ENCODE measurements around the gene GFOD1. TPM values are rescaled to one million over a fixed set of nuclear protein-coding genes. Genes with fewer than 3 reads are reported as not detected.

Gene GFOD1
- total RNA-seq (10 to 100 TPM in 1 of 5 experiments, 1 to 10 TPM in 2, under 1 TPM in 2; 0.73 to 10.8 (median 2.0) TPM), polyA plus RNA-seq (under 1 TPM in 1 of 2 donors, not detected in 1; 0.24 TPM), total RNA-seq (2.3 reads per million, percentile 11 among the genes with 10 or more reads in this experiment)

GRCh38 chr6:13487122-13488014, at the start of gene GFOD1:
GFOD1 (minus strand) TSS chr6:13487600; CDS start chr6:13486890, 710 bp downstream.
- DNase-seq (peak; percentile 33 to 87 (median 54)), ATAC-seq (peak; percentile 90)
- Histone ChIP-seq H3K4me1 (ENCODE audit: control insufficient read depth in 2 of 2, insufficient read depth in 2 of 2, low read length in 2 of 2) (peaks cover 4 to 9% of the 10 kb centered on the region in 2 donors), H3K27ac (ENCODE audit: low read depth, low read length) (peak within 1 kb of the TSS; percentile 23), H3K9me3 (ENCODE audit: control insufficient read depth in 2 of 3, low read length in 3 of 3) (no peaks in the 10 kb centered on the region), H3K36me3 (ENCODE audit: control insufficient read depth in 2 of 3, insufficient read depth in 3 of 3, low read length in 3 of 3) (no peaks in the 10 kb centered on the region), H3K4me3 (ENCODE audit: low read length) (peak within 1 kb of the TSS; percentile 80), H3K27me3 (ENCODE audit: control insufficient read depth in 2 of 2, insufficient read depth in 2 of 2, low read length in 2 of 2) (no peaks in the 10 kb centered on the region)
- ChIA-PET POLR2A (interaction anchor here (1.0 to 1.6 kb wide), 4 partner anchors 31 to 159 kb away, joined by 3 to 5 read pairs (median 4); partner anchors contain the start of genes SIRT5 and TBC1D7), CTCF (no interaction called here)
- peaks cover 0 to 14% (median 12%) of the 10 kb centered on the region in 5 donors for H3K27me3 Mint-ChIP-seq
- peak within 1 kb of the TSS; percentile 78 to 96 (median 92) for H3K4me3 Mint-ChIP-seq
- peak within 1 kb of the TSS in 7 of 9 donors; percentile 35 to 76 (median 65) for H3K27ac Mint-ChIP-seq
- peaks cover 0 to 2% (median 0%) of the 10 kb centered on the region in 11 donors for H3K9me3 Mint-ChIP-seq
- H3K4me1 Mint-ChIP-seq, result peaks cover 23 to 40% (median 30%) of the 10 kb centered on the region in 7 donors
- H3K36me3 Mint-ChIP-seq, result no peaks in the 10 kb centered on the region
- intact Hi-C loops (cut with micrococcal nuclease), result loop anchor here (1.0 to 10.0 kb wide), 15 partner anchors 33 to 1950 kb away; partner anchors contain the start of genes MCUR1 (in 2 of the 2), NOL7 (in 2 of the 2), SIRT5 (in 2 of the 2) and TBC1D7 (in 1 of the 2)

- no peaks in the 10 kb centered on the region for H3K27me3 ChIP-seq (ENCODE audit: control insufficient read depth in 2 of 2, insufficient read depth in 2 of 2, low read length in 2 of 2)
- H3K4me1 Mint-ChIP-seq, result peaks cover 0 to 3% (median 0%) of the 10 kb centered on the region in 7 donors
- no peak overlapping the region for H3K4me3 Mint-ChIP-seq
- DNase-seq, result no peak
- H3K27me3 Mint-ChIP-seq, result no peaks in the 10 kb centered on the region
- no peaks in the 10 kb centered on the region for H3K36me3 ChIP-seq (ENCODE audit: control insufficient read depth in 2 of 3, insufficient read depth in 3 of 3, low read length in 3 of 3)
- no peak overlapping the region for H3K27ac Mint-ChIP-seq
- H3K27ac ChIP-seq (ENCODE audit: low read depth, low read length), result no peak overlapping the region
- H3K36me3 Mint-ChIP-seq, result no peaks in the 10 kb centered on the region
- intact Hi-C loops (cut with micrococcal nuclease), result loop anchor here in 1 of 2 donors (1.0 kb wide), 1 partner anchor 123 kb away; no protein-coding TSS in a partner anchor
- H3K4me3 ChIP-seq (ENCODE audit: low read length), result no peak overlapping the region
- ChIA-PET POLR2A (interaction anchor here (1.3 kb wide), 2 partner anchors 10 to 199 kb away, joined by 3 to 4 read pairs; no protein-coding TSS in a partner anchor), CTCF (interaction anchor here (0.8 to 4.4 kb wide), 4 partner anchors 82 to 207 kb away, joined by 3 to 28 read pairs (median 12); no protein-coding TSS in a partner anchor)
- no peak for ATAC-seq
- H3K9me3 ChIP-seq (ENCODE audit: control insufficient read depth in 2 of 3, low read length in 3 of 3), result no peaks in the 10 kb centered on the region
- H3K9me3 Mint-ChIP-seq, result no peaks in the 10 kb centered on the region
- no peaks in the 10 kb centered on the region for H3K4me1 ChIP-seq (ENCODE audit: control insufficient read depth in 2 of 2, insufficient read depth in 2 of 2, low read length in 2 of 2)
These were observed 49.6 kb upstream of the GFOD1 start for GRCh38 chr6:13536796-13537526.

GRCh38 chr6:13535306-13535705, 47.9 kb upstream of the GFOD1 start:
- no peak for DNase-seq
- H3K27ac ChIP-seq (ENCODE audit: low read depth, low read length), result no peak overlapping the region
- no peak for ATAC-seq
- no peaks in the 10 kb centered on the region for H3K36me3 ChIP-seq (ENCODE audit: control insufficient read depth in 2 of 3, insufficient read depth in 3 of 3, low read length in 3 of 3)
- no peaks in the 10 kb centered on the region for H3K9me3 ChIP-seq (ENCODE audit: control insufficient read depth in 2 of 3, low read length in 3 of 3)
- no peaks in the 10 kb centered on the region for H3K4me1 ChIP-seq (ENCODE audit: control insufficient read depth in 2 of 2, insufficient read depth in 2 of 2, low read length in 2 of 2)
- no peaks in the 10 kb centered on the region for H3K27me3 Mint-ChIP-seq
- intact Hi-C loops (cut with micrococcal nuclease), result no loop called here
- H3K27me3 ChIP-seq (ENCODE audit: control insufficient read depth in 2 of 2, insufficient read depth in 2 of 2, low read length in 2 of 2), result no peaks in the 10 kb centered on the region
- H3K4me3 Mint-ChIP-seq, result no peak overlapping the region
- CTCF ChIA-PET, result interaction anchor here (0.6 kb wide), 1 partner anchor 109 kb away, joined by 5 read pairs; no protein-coding TSS in a partner anchor
- no peaks in the 10 kb centered on the region for H3K9me3 Mint-ChIP-seq
- no peaks in the 10 kb centered on the region for H3K36me3 Mint-ChIP-seq
- H3K27ac Mint-ChIP-seq, result no peak overlapping the region
- no peak overlapping the region for H3K4me3 ChIP-seq (ENCODE audit: low read length)
- peaks cover 0 to 3% (median 0%) of the 10 kb centered on the region in 7 donors for H3K4me1 Mint-ChIP-seq
- POLR2A ChIA-PET, result interaction anchor here (0.7 kb wide), 1 partner anchor 40 kb away, joined by 3 read pairs; no protein-coding TSS in a partner anchor

GRCh38 chr6:13534536-13534935, 47.1 kb upstream of the GFOD1 start:
- Mint-ChIP-seq H3K36me3 (no peaks in the 10 kb centered on the region), H3K4me3 (no peak overlapping the region), H3K9me3 (no peaks in the 10 kb centered on the region), H3K27ac (no peak overlapping the region), H3K4me1 (peaks cover 0 to under 1% (median 0%) of the 10 kb centered on the region in 7 donors), H3K27me3 (no peaks in the 10 kb centered on the region)
- H3K9me3 ChIP-seq (ENCODE audit: control insufficient read depth in 2 of 3, low read length in 3 of 3), result no peaks in the 10 kb centered on the region
- no peaks in the 10 kb centered on the region for H3K36me3 ChIP-seq (ENCODE audit: control insufficient read depth in 2 of 3, insufficient read depth in 3 of 3, low read length in 3 of 3)
- intact Hi-C loops (cut with micrococcal nuclease), result no loop called here
- no peaks in the 10 kb centered on the region for H3K4me1 ChIP-seq (ENCODE audit: control insufficient read depth in 2 of 2, insufficient read depth in 2 of 2, low read length in 2 of 2)
- ATAC-seq, result no peak
- ChIA-PET CTCF (no interaction called here), POLR2A (interaction anchor here (0.7 kb wide), 1 partner anchor 40 kb away, joined by 3 read pairs; no protein-coding TSS in a partner anchor)
- H3K27me3 ChIP-seq (ENCODE audit: control insufficient read depth in 2 of 2, insufficient read depth in 2 of 2, low read length in 2 of 2), result no peaks in the 10 kb centered on the region
- H3K4me3 ChIP-seq (ENCODE audit: low read length), result no peak overlapping the region
- no peak overlapping the region for H3K27ac ChIP-seq (ENCODE audit: low read depth, low read length)
- no peak for DNase-seq

GRCh38 chr6:13531956-13532355, 44.6 kb upstream of the GFOD1 start:
- ChIA-PET CTCF (interaction anchor here (0.5 kb wide), 1 partner anchor 262 kb away, joined by 3 read pairs; no protein-coding TSS in a partner anchor), POLR2A (interaction anchor here (0.5 to 0.8 kb wide), 3 partner anchors 63 to 203 kb away, joined by 3 to 4 read pairs (median 3); partner anchors contain the start of gene TBC1D7)
- no peak overlapping the region for H3K27ac ChIP-seq (ENCODE audit: low read depth, low read length)
- H3K36me3 ChIP-seq (ENCODE audit: control insufficient read depth in 2 of 3, insufficient read depth in 3 of 3, low read length in 3 of 3), result no peaks in the 10 kb centered on the region
- DNase-seq (no peak), ATAC-seq (no peak)
- intact Hi-C loops (cut with micrococcal nuclease), result no loop called here
- Mint-ChIP-seq H3K9me3 (no peaks in the 10 kb centered on the region), H3K27me3 (no peaks in the 10 kb centered on the region), H3K4me3 (no peak overlapping the region), H3K27ac (peak overlapping the region in 1 of 9 donors; percentile 65), H3K36me3 (no peaks in the 10 kb centered on the region), H3K4me1 (peaks cover under 1 to 10% (median 5%) of the 10 kb centered on the region in 7 donors)
- H3K4me1 ChIP-seq (ENCODE audit: control insufficient read depth in 2 of 2, insufficient read depth in 2 of 2, low read length in 2 of 2), result peaks cover 0 to 4% of the 10 kb centered on the region in 2 donors
- H3K4me3 ChIP-seq (ENCODE audit: low read length), result no peak overlapping the region
- H3K9me3 ChIP-seq (ENCODE audit: control insufficient read depth in 2 of 3, low read length in 3 of 3), result no peaks in the 10 kb centered on the region
- H3K27me3 ChIP-seq (ENCODE audit: control insufficient read depth in 2 of 2, insufficient read depth in 2 of 2, low read length in 2 of 2), result no peaks in the 10 kb centered on the region

- Mint-ChIP-seq H3K36me3 (no peaks in the 10 kb centered on the region), H3K4me1 (peaks cover 9 to 27% (median 15%) of the 10 kb centered on the region in 7 donors), H3K27me3 (no peaks in the 10 kb centered on the region), H3K27ac (peak overlapping the region in 2 of 9 donors; percentile 18 to 55), H3K4me3 (no peak overlapping the region), H3K9me3 (no peaks in the 10 kb centered on the region)
- Histone ChIP-seq H3K27ac (ENCODE audit: low read depth, low read length) (no peak overlapping the region), H3K4me1 (ENCODE audit: control insufficient read depth in 2 of 2, insufficient read depth in 2 of 2, low read length in 2 of 2) (peaks cover 0 to 13% of the 10 kb centered on the region in 2 donors), H3K36me3 (ENCODE audit: control insufficient read depth in 2 of 3, insufficient read depth in 3 of 3, low read length in 3 of 3) (no peaks in the 10 kb centered on the region), H3K27me3 (ENCODE audit: control insufficient read depth in 2 of 2, insufficient read depth in 2 of 2, low read length in 2 of 2) (no peaks in the 10 kb centered on the region), H3K9me3 (ENCODE audit: control insufficient read depth in 2 of 3, low read length in 3 of 3) (no peaks in the 10 kb centered on the region), H3K4me3 (ENCODE audit: low read length) (no peak overlapping the region)
- CTCF ChIA-PET, result no interaction called here
- POLR2A ChIA-PET, result no interaction called here
- ATAC-seq (no peak), DNase-seq (no peak)
- intact Hi-C loops (cut with micrococcal nuclease), result no loop called here
These were observed 41.5 kb upstream of the GFOD1 start for GRCh38 chr6:13528777-13529343.
